Embryonic facial prominence (tissue), 1 donor: ENCODE measurements around the gene MINDY4.
A peak's percentile ranks its signal among the peaks of the same experiment; 100 is the strongest.

Source experiments
- DNase-seq: peaks from one replicate; pipeline ENCODE4 v3.0.0-alpha.2; 2016; ENCODE audit errors: extremely low spot score

The MINDY4 gene

GRCh38 chr7:30775992-30776391 is 4.8 kb downstream of the MINDY4 start:
- DNase-seq, result no peak

GRCh38 chr7:30776971-30777370 is 5.8 kb downstream of the MINDY4 start:
- no peak for DNase-seq

- no peak for DNase-seq
Measured at GRCh38 chr7:30778255-30779025, 7.2 kb downstream of the MINDY4 start.

- no peak for DNase-seq
Measured at GRCh38 chr7:30779574-30779973, 8.4 kb downstream of the MINDY4 start.

- no peak for DNase-seq
Measured at GRCh38 chr7:30780941-30781340, 9.7 kb downstream of the MINDY4 start.

GRCh38 chr7:30782690-30783089 is 11.5 kb downstream of the MINDY4 start:
- no peak for DNase-seq

- no peak for DNase-seq
Measured at GRCh38 chr7:30785786-30786185, 14.6 kb downstream of the MINDY4 start.

GRCh38 chr7:30787486-30787885 is 16.3 kb downstream of the MINDY4 start:
- no peak for DNase-seq

GRCh38 chr7:30788640-30789333 is 17.6 kb downstream of the MINDY4 start:
- no peak for DNase-seq

GRCh38 chr7:30789334-30789711 is 18.1 kb downstream of the MINDY4 start:
- no peak for DNase-seq

- DNase-seq, result no peak
Measured at GRCh38 chr7:30790356-30790755, 19.1 kb downstream of the MINDY4 start.

- DNase-seq, result no peak
Measured at GRCh38 chr7:30791114-30791513, 19.9 kb downstream of the MINDY4 start.

GRCh38 chr7:30795161-30795948 is 24.1 kb downstream of the MINDY4 start:
- DNase-seq, result no peak

GRCh38 chr7:30796105-30796869 is 25.1 kb downstream of the MINDY4 start:
- no peak for DNase-seq

- no peak for DNase-seq
Measured at GRCh38 chr7:30797176-30798040, 26.2 kb downstream of the MINDY4 start.

GRCh38 chr7:30799206-30799975 is 28.2 kb downstream of the MINDY4 start:
- DNase-seq, result no peak

- no peak for DNase-seq
Measured at GRCh38 chr7:30799976-30800661, 28.9 kb downstream of the MINDY4 start.

- peak; percentile 32 for DNase-seq
Measured at GRCh38 chr7:30800785-30801252, 29.6 kb downstream of the MINDY4 start.

- no peak for DNase-seq
Measured at GRCh38 chr7:30802812-30803211, 31.6 kb downstream of the MINDY4 start.
